ENCODE results near the gene PCSK6.

PCSK6 gene

GRCh38 chr15:101258238-101259144 lies 231.0 kb downstream of the PCSK6 start:
- Histone ChIP-seq H3K27me3 (ENCODE audit: control insufficient read depth, insufficient read depth, low read length) (no peaks in the 10 kb centered on the region), H3K36me3 (ENCODE audit: control insufficient read depth, insufficient read depth, low read length) (no peaks in the 10 kb centered on the region), H3K9me3 (ENCODE audit: control insufficient read depth, insufficient read depth, low read length) (no peaks in the 10 kb centered on the region), H3K4me1 (ENCODE audit: control insufficient read depth, insufficient read depth, low read length) (no peaks in the 10 kb centered on the region; the same call in 1 of the 2 replicates), H3K4me3 (ENCODE audit: low read length) (no peak overlapping the region), H3K27ac (ENCODE audit: low read length) (no peak overlapping the region)
- no peak for DNase-seq (ENCODE audit: low read depth, low spot score)
- WGBS (ENCODE audit: insufficient coverage, insufficient read length), result no CpG with 5 or more reads among the region's 11 CpGs

GRCh38 chr15:101256757-101257156 lies 232.8 kb downstream of the PCSK6 start:
- H3K4me3 ChIP-seq (ENCODE audit: low read length), result no peak overlapping the region
- no peak for DNase-seq (ENCODE audit: low read depth, low spot score)
- no peaks in the 10 kb centered on the region for H3K9me3 ChIP-seq (ENCODE audit: control insufficient read depth, insufficient read depth, low read length)
- H3K4me1 ChIP-seq (ENCODE audit: control insufficient read depth, insufficient read depth, low read length), result no peaks in the 10 kb centered on the region; the same call in 1 of the 2 replicates
- WGBS (ENCODE audit: insufficient coverage, insufficient read length), result no CpG with 5 or more reads among the region's 6 CpGs
- H3K27me3 ChIP-seq (ENCODE audit: control insufficient read depth, insufficient read depth, low read length), result no peaks in the 10 kb centered on the region
- H3K36me3 ChIP-seq (ENCODE audit: control insufficient read depth, insufficient read depth, low read length), result no peaks in the 10 kb centered on the region
- no peak overlapping the region for H3K27ac ChIP-seq (ENCODE audit: low read length)

- Histone ChIP-seq H3K4me3 (ENCODE audit: low read length) (no peak overlapping the region), H3K27ac (ENCODE audit: low read length) (no peak overlapping the region), H3K27me3 (ENCODE audit: control insufficient read depth, insufficient read depth, low read length) (no peaks in the 10 kb centered on the region), H3K4me1 (ENCODE audit: control insufficient read depth, insufficient read depth, low read length) (no peaks in the 10 kb centered on the region; the same call in 1 of the 2 replicates), H3K9me3 (ENCODE audit: control insufficient read depth, insufficient read depth, low read length) (no peaks in the 10 kb centered on the region), H3K36me3 (ENCODE audit: control insufficient read depth, insufficient read depth, low read length) (no peaks in the 10 kb centered on the region)
- no CpG with 5 or more reads among the region's 8 CpGs for WGBS (ENCODE audit: insufficient coverage, insufficient read length)
- no peak for DNase-seq (ENCODE audit: low read depth, low spot score)
Measured at GRCh38 chr15:101255615-101256241, 233.8 kb downstream of the PCSK6 start.

- Histone ChIP-seq H3K27me3 (ENCODE audit: control insufficient read depth, insufficient read depth, low read length) (no peaks in the 10 kb centered on the region), H3K36me3 (ENCODE audit: control insufficient read depth, insufficient read depth, low read length) (no peaks in the 10 kb centered on the region), H3K9me3 (ENCODE audit: control insufficient read depth, insufficient read depth, low read length) (no peaks in the 10 kb centered on the region), H3K4me1 (ENCODE audit: control insufficient read depth, insufficient read depth, low read length) (peaks cover 2% of the 10 kb centered on the region; the same call in 1 of the 2 replicates), H3K27ac (ENCODE audit: low read length) (no peak overlapping the region), H3K4me3 (ENCODE audit: low read length) (no peak overlapping the region)
- no peak for DNase-seq (ENCODE audit: low read depth, low spot score)
- WGBS (ENCODE audit: insufficient coverage, insufficient read length), result no CpG with 5 or more reads among the region's 5 CpGs
Measured at GRCh38 chr15:101255051-101255395, 234.5 kb downstream of the PCSK6 start.

- WGBS (ENCODE audit: insufficient coverage, insufficient read length), result no CpG with 5 or more reads among the region's 11 CpGs
- Histone ChIP-seq H3K9me3 (ENCODE audit: control insufficient read depth, insufficient read depth, low read length) (no peaks in the 10 kb centered on the region), H3K4me1 (ENCODE audit: control insufficient read depth, insufficient read depth, low read length) (peaks cover 3% of the 10 kb centered on the region; the same call in 1 of the 2 replicates), H3K27ac (ENCODE audit: low read length) (no peak overlapping the region), H3K4me3 (ENCODE audit: low read length) (no peak overlapping the region), H3K27me3 (ENCODE audit: control insufficient read depth, insufficient read depth, low read length) (no peaks in the 10 kb centered on the region), H3K36me3 (ENCODE audit: control insufficient read depth, insufficient read depth, low read length) (no peaks in the 10 kb centered on the region)
- DNase-seq (ENCODE audit: low read depth, low spot score), result no peak
Measured at GRCh38 chr15:101254157-101255050, 235.1 kb downstream of the PCSK6 start.

Measured in iPS DF 6.9 (cell line).